ENCODE data around the gene PRPF18.

GRCh38 chr10:13555884-13556510 is 30.8 kb upstream of the PRPF18 start:
- TF ChIP-seq SMC3 (IDR thresholded peaks at IDR 0.05; ENCODE audit: low read depth, low read length), result no peak
- TF ChIP-seq RCOR1 (IDR thresholded peaks at IDR 0.05; ENCODE audit: insufficient replicate concordance, low read length), result no peak
- no peak for TF ChIP-seq CTCF (conservative IDR thresholded peaks at IDR 0.05; ENCODE audit: low read depth, low read length)
- TF ChIP-seq RFX5 (IDR thresholded peaks at IDR 0.05; ENCODE audit: low read depth, low read length), result no peak
- no peak for TF ChIP-seq ELK1 (IDR thresholded peaks at IDR 0.05; ENCODE audit: borderline replicate concordance, low read depth, low read length)
- no peak for TF ChIP-seq POLR2A (IDR thresholded peaks at IDR 0.05; ENCODE audit: low read depth, low read length)
- no peak for TF ChIP-seq CEBPB (IDR thresholded peaks at IDR 0.05; ENCODE audit: low read depth, low read length)
- TF ChIP-seq MXI1 (IDR thresholded peaks at IDR 0.05; ENCODE audit: borderline replicate concordance, low read depth, low read length), result no peak

Data from IMR-90 (cell line).